ENCODE data around the gene CLK2.
A peak's percentile ranks its signal among the peaks of the same experiment; 100 is the strongest.

Gene CLK2

GRCh38 chr1:155273343-155274245 is at the start of gene CLK2:
TSS of gene CLK2 (minus strand) at chr1:155273504. CDS start at chr1:155270977, 2,527 bp downstream.
- DNase-seq (ENCODE audit: low read depth in 2 of 2) = peak; percentile 88 to 91

GRCh38 chr1:155322571-155322952 is 49.3 kb upstream of the CLK2 start:
- DNase-seq (ENCODE audit: low read depth in 2 of 2) = no peak

DNA sequence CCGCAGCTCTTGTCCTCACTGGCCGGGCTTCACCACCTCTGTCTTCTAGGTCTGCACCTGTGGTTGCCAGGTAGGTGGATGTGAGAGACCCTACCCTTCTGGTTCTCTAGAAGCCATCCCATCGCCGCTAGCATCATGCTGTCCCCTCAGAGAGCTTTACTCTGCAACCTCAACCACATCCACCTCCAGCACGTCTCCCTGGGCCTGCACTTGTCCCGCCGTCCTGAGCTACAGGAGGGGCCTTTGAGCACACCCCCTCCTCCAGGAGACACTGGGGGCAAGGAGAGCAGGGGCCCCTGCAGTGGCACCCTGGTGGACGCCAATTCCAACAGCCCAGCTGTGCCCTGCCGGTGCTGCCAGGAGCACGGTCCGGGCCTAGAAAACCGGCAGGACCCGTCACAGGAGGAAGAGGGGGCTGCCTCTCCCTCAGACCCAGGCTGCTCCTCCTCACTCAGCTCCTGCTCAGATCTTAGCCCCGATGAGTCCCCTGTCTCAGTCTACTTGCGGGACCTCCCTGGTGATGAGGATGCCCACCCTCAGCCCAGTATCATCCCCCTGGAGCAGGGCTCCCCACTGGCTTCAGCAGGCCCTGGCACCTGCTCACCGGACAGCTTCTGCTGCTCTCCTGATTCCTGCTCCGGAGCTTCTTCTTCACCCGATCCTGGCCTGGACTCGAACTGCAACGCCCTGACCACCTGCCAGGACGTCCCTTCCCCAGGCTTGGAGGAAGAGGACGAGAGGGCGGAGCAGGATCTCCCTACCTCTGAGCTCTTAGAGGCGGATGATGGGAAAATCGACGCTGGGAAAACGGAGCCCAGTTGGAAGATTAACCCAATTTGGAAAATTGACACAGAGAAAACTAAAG is 48.6 kb upstream of the CLK2 start:
- no peak for DNase-seq (ENCODE audit: low read depth in 2 of 2)

GRCh38 chr1:155320661-155321617 is 47.6 kb upstream of the CLK2 start, which contains the start of gene RUSC1:
TSS of gene RUSC1 (plus strand) at chr1:155320894. CDS start at chr1:155321774, 880 bp downstream.
- peak; percentile 46 to 48 for DNase-seq (ENCODE audit: low read depth in 2 of 2)

DNA sequence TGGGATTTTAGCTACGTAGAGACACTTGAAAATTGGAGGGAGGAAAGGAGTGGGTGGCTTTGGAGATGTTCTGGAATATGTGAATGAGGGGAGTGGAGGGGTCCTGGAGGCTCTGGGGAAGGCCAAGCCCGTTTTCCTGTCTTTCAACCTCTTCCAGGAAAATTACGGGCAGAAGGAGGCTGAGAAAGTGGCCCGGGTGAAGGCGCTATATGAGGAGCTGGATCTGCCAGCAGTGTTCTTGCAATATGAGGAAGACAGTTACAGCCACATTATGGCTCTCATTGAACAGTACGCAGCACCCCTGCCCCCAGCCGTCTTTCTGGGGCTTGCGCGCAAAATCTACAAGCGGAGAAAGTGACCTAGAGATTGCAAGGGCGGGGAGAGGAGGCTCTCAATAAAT is 46.9 kb upstream of the CLK2 start:
- no peak for DNase-seq (ENCODE audit: low read depth in 2 of 2)

GRCh38 chr1:155319536-155319935 is 46.2 kb upstream of the CLK2 start:
- no peak for DNase-seq (ENCODE audit: low read depth in 2 of 2)

GRCh38 chr1:155318082-155318481 is 44.8 kb upstream of the CLK2 start:
- no peak for DNase-seq (ENCODE audit: low read depth in 2 of 2)

DNA sequence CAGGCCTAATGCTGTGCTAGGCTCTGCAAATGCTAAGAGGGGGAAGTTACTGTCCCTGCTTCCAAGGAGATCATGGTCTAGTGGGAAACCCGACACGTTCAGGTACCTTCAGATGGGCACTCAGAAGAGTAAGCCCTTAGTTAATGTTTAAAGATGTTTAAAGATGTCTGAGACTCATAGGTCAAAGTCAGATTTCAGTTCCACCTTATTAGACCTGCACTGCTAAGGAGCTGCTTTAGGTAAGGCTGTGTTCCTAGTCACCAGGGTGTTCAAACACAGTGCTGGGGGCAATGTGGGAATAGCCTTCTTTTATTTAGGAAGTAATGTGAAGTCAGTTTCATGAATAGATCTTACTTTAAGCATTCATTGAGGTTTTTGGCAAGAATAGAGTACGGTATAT is 43.6 kb upstream of the CLK2 start:
- DNase-seq (ENCODE audit: low read depth in 2 of 2) = no peak

DNA sequence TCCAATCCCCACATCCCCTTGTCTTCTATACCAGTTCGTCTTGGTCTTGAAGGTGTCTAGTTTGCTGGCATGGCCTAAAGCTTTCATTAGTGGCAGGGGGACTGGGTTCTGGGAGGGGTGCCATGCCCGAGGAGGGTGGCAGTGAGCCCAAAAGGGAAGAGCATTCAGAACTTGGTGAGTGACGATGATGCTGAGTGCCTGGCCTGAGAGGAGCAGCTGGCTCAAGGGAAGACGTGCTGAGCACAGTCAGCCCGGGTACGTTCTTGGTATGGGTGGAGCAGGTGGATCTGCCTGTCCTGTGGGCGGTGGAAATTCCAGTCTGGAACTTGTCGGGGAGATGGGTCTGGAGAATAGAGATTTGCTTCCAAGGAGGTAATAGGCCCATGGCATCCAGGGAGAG is 40.0 kb upstream of the CLK2 start:
- DNase-seq (ENCODE audit: low read depth in 2 of 2) = no peak

GRCh38 chr1:155309423-155310021 is 36.2 kb upstream of the CLK2 start:
- DNase-seq (ENCODE audit: low read depth in 2 of 2) = no peak

GRCh38 chr1:155308493-155309422 is 35.5 kb upstream of the CLK2 start, which contains the start of gene FDPS:
TSS of gene FDPS (plus strand) at chr1:155308866. CDS start at chr1:155309790, 924 bp downstream.
- DNase-seq (ENCODE audit: low read depth in 2 of 2) = peak; percentile 94

GRCh38 chr1:155307247-155307740 is 34.0 kb upstream of the CLK2 start:
- no peak for DNase-seq (ENCODE audit: low read depth in 2 of 2)

GRCh38 chr1:155305881-155306391 is 32.6 kb upstream of the CLK2 start:
- DNase-seq (ENCODE audit: low read depth in 2 of 2) = no peak

DNA sequence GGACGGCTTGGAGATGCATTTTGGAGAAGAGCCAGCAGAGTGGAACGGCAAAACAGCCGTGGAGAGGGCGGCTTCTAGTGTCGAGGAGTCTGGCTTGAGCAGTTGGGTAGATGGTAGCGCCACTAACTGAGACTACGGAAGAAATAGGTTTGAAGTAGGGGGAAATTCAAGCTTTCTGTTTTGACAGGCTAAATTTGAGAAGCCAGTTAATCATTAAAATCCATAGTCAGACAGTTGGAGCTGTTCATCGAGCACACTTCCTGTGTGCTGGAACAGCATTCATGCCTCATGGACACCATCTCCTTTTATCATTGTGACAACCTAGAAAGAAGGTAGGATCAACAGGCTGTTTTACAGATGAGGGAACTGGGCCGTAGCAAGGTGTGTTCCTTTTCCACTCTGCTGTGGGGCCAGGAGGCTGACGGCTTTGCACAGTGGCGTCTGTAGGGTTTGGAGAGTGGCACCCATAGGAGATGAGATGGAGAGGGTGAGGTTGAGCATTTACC is 31.3 kb upstream of the CLK2 start:
- DNase-seq (ENCODE audit: low read depth in 2 of 2) = no peak

GRCh38 chr1:155301342-155301841 is 28.1 kb upstream of the CLK2 start, which contains the start of gene PKLR:
TSS of gene PKLR (minus strand) at chr1:155301438. CDS start at chr1:155301395, 43 bp downstream.
- DNase-seq (ENCODE audit: low read depth in 2 of 2) = no peak

DNA sequence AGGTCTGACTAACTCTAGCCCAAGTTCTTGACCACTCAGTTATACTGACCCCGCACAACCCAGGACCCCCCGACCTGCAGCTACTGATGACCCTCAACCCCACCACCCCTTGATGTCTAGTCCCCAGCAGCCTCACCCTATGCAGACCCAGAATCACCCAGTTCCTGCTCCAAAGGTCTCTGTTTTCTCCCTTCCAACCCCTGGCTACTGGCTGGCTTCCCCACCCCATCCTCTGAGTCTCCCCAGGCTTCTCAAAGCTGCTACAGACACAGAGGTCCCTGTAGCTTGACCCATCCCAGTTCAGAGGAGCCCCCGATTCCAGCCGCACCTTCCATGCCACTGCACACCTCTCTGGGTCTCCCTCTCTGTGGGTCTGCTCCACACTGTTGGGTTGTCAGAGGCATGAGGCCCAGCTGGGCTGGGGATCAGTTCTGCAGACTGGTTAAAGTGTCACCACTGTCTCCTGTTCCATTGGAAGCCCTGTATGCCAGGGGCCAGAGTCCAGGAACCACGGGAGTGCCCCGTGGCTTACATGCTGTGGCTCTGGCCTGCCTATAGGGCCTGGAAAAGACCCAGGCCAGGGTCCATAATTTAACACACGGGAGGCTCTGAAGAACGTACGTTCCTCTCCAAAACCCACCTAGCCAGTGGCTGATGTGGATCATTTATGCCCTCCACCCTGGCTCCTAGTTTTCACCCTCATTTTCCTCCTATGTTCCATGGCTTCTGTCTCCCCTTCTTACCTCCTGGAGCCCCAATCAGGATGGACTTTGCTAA is 27.4 kb upstream of the CLK2 start:
- DNase-seq (ENCODE audit: low read depth in 2 of 2) = no peak

DNA sequence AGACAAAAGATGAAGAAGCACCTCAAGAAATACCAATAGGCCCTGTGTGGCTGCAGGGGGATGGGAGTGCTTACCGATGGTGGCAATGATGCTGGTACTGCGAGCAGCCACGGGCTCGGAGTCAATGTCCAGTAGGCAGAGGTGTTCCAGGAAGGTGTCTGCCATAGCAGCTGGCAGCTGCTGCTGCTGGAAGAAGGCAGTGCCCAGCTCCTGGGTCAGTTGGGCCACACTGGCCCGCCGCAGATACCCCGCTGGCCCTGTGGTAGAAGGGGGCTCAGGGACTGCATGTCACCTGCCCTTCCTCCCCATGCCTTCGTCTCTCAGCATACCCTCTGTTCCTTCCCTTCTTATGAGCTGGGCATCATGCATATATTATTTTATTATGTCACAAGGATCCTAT is 26.7 kb upstream of the CLK2 start:
- no peak for DNase-seq (ENCODE audit: low read depth in 2 of 2)

- no peak for DNase-seq (ENCODE audit: low read depth in 2 of 2)
Observed at GRCh38 chr1:155297384-155297783, 24.1 kb upstream of the CLK2 start.

Measured in stimulated activated CD8-positive, alpha-beta memory T cell treated with anti-CD3 and anti-CD28 coated beads, Interleukin-2, amount 100 ng/mL, for 1 hour (primary cell).